Stimulated activated naive B cell treated with anti-CD40 and anti-IgM and Interleukin-4, amounts not matched to agents 10 μg/mL and 1 μg/mL and 100 μg/mL, for 72 hours (primary cell): ENCODE results near the gene ERI3.

ENCODE experiments used
- ATAC-seq, 2 donors: fragments of 150-1000 bp; cut with Tn5 transposase; replicated peaks; 2 replicates each; pipeline ENCODE4 v1.10.0; 2021; ENCODE audit warnings: moderate library complexity in 1 of 2
- DNase-seq: peaks from one replicate; pipeline ENCODE4 v3.0.0; 2021
- H3K27ac Mint-ChIP-seq: one replicate; pipeline ENCODE4 v1.8.0; 2022; ENCODE audit warnings: mild to moderate bottlenecking, mixed read lengths
- H3K27me3 Mint-ChIP-seq, 2 donors: one replicate each; pipeline ENCODE4 v1.8.0; 2022; ENCODE audit warnings: mixed read lengths in 2 of 2
- H3K36me3 Mint-ChIP-seq, 2 donors: one replicate each; pipeline ENCODE4 v1.8.0; 2022; ENCODE audit warnings: mixed read lengths in 2 of 2, mild to moderate bottlenecking in 1 of 2
- H3K4me1 Mint-ChIP-seq, 2 donors: one replicate each; pipeline ENCODE4 v1.8.0; 2022; ENCODE audit warnings: mixed read lengths in 2 of 2, mild to moderate bottlenecking in 1 of 2
- H3K4me3 Mint-ChIP-seq, 2 donors: one replicate each; pipeline ENCODE4 v1.8.0; 2022; ENCODE audit warnings: mild to moderate bottlenecking in 2 of 2, mixed read lengths in 2 of 2, moderate library complexity in 1 of 2
- H3K9me3 Mint-ChIP-seq, 2 donors: one replicate each; pipeline ENCODE4 v1.8.0; 2022; ENCODE audit warnings: mixed read lengths in 2 of 2, mild to moderate bottlenecking in 1 of 2

Gene ERI3

DNA sequence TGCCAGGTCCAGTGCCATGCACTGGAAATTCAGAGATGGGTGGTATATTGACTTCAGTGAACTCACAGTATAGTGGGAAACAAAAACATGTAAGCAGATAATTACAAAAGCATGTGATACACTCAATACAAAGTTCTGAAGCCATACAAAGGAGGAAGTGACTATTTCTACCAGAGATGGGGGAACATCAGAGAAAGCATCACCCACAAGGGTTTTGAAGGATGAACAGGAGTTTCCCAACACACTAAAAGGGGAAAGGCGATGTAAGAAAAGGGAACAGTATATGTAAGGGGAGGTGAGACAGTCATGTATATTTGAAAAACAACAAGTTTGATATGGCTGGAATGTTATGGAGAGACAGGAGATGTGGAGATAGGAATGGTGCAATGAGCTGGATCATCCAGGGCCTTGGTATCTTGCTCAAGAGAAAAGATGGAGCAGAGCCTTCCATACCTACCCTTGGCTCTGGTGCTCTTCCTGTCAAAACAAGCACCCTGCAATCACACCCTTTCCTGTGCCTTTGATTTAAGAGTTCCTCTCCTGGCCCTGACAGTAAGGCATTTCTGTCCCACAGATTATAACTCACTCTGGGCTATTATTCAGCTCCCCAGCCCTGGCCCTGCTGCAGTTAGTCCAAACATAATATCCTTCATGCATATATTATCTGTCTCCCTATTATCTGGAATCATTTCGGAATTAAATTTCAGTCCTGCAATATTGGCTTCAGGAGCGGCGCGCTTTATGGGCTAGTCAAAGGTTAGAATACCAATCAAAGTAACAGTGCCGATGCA lies 81.3 kb downstream of the ERI3 start:
- H3K27me3 Mint-ChIP-seq, result no peaks in the 10 kb centered on the region
- ATAC-seq, result no peak
- H3K4me1 Mint-ChIP-seq, result peaks cover 7 to 10% of the 10 kb centered on the region in 2 donors
- no peak for DNase-seq
- H3K36me3 Mint-ChIP-seq, result peaks cover 6 to 24% of the 10 kb centered on the region in 2 donors
- no peak overlapping the region for H3K27ac Mint-ChIP-seq
- no peak overlapping the region for H3K4me3 Mint-ChIP-seq
- H3K9me3 Mint-ChIP-seq, result no peaks in the 10 kb centered on the region

DNA sequence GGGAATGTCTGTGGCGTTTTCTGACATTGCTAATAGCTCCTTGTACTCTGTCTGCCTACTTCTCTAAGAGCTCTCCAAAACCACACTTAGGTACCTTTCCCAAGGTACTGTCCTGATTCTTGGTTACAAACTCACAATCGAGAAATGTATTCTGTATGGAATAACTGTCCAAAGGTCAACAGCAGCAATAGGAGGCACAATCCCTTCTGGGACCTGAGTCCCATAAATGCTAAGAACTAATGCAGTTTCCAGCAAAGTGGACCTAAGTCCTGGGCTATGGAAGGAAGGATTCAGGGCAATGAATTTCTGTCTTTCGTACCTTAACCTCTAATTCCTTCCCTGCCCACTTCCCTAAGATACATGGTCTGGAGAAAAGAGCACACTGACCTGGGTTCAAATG lies 82.1 kb downstream of the ERI3 start:
- Mint-ChIP-seq H3K27me3 (no peaks in the 10 kb centered on the region), H3K4me3 (no peak overlapping the region), H3K36me3 (peaks cover 6 to 24% of the 10 kb centered on the region in 2 donors), H3K4me1 (peaks cover 7 to 10% of the 10 kb centered on the region in 2 donors), H3K27ac (no peak overlapping the region), H3K9me3 (no peaks in the 10 kb centered on the region)
- ATAC-seq (no peak), DNase-seq (no peak)

DNA sequence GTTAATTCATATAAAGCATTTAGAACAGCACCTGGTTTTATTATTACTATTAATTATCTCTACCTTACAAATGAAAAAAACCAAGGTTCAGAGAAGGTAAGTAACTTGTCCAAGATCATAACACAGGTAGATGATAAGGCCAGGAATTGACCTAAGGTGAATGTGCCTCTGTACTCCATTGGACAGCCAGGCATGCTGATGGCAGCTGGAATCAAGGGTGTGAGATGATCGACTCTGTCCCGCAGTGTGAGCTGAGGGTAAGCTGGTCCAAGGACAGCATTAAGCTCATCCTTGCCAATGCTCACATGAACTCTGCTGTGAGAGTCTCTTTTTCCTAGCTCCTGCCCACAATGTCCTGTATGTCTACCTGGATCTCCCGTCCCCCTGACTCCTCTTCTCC lies 83.4 kb downstream of the ERI3 start:
- Mint-ChIP-seq H3K4me1 (peaks cover 7 to 18% of the 10 kb centered on the region in 2 donors), H3K9me3 (no peaks in the 10 kb centered on the region), H3K27ac (no peak overlapping the region), H3K27me3 (no peaks in the 10 kb centered on the region), H3K4me3 (no peak overlapping the region), H3K36me3 (peaks cover 6 to 24% of the 10 kb centered on the region in 2 donors)
- no peak for ATAC-seq
- DNase-seq, result no peak

- H3K4me1 Mint-ChIP-seq, result peaks cover 7 to 18% of the 10 kb centered on the region in 2 donors
- ATAC-seq (no peak), DNase-seq (no peak)
- no peak overlapping the region for H3K4me3 Mint-ChIP-seq
- H3K27me3 Mint-ChIP-seq, result no peaks in the 10 kb centered on the region
- peak overlapping the region; percentile 4 for H3K27ac Mint-ChIP-seq
- H3K36me3 Mint-ChIP-seq, result peaks cover 6 to 27% of the 10 kb centered on the region in 2 donors
- no peaks in the 10 kb centered on the region for H3K9me3 Mint-ChIP-seq
These were observed 84.1 kb downstream of the ERI3 start for GRCh38 chr1:44270686-44271628.

GRCh38 chr1:44268054-44268453 lies 87.0 kb downstream of the ERI3 start:
- Mint-ChIP-seq H3K27ac (no peak overlapping the region), H3K36me3 (peaks cover 8 to 22% of the 10 kb centered on the region in 2 donors), H3K9me3 (no peaks in the 10 kb centered on the region), H3K4me3 (no peak overlapping the region), H3K27me3 (no peaks in the 10 kb centered on the region), H3K4me1 (peaks cover 7 to 9% of the 10 kb centered on the region in 2 donors)
- DNase-seq (no peak), ATAC-seq (no peak)

- ATAC-seq (no peak), DNase-seq (no peak)
- H3K4me3 Mint-ChIP-seq, result no peak overlapping the region
- no peaks in the 10 kb centered on the region for H3K27me3 Mint-ChIP-seq
- peaks cover 7 to 15% of the 10 kb centered on the region in 2 donors for H3K4me1 Mint-ChIP-seq
- no peaks in the 10 kb centered on the region for H3K9me3 Mint-ChIP-seq
- peaks cover 13 to 23% of the 10 kb centered on the region in 2 donors for H3K36me3 Mint-ChIP-seq
- H3K27ac Mint-ChIP-seq, result no peak overlapping the region
These were observed 87.6 kb downstream of the ERI3 start for GRCh38 chr1:44267438-44267837.

DNA sequence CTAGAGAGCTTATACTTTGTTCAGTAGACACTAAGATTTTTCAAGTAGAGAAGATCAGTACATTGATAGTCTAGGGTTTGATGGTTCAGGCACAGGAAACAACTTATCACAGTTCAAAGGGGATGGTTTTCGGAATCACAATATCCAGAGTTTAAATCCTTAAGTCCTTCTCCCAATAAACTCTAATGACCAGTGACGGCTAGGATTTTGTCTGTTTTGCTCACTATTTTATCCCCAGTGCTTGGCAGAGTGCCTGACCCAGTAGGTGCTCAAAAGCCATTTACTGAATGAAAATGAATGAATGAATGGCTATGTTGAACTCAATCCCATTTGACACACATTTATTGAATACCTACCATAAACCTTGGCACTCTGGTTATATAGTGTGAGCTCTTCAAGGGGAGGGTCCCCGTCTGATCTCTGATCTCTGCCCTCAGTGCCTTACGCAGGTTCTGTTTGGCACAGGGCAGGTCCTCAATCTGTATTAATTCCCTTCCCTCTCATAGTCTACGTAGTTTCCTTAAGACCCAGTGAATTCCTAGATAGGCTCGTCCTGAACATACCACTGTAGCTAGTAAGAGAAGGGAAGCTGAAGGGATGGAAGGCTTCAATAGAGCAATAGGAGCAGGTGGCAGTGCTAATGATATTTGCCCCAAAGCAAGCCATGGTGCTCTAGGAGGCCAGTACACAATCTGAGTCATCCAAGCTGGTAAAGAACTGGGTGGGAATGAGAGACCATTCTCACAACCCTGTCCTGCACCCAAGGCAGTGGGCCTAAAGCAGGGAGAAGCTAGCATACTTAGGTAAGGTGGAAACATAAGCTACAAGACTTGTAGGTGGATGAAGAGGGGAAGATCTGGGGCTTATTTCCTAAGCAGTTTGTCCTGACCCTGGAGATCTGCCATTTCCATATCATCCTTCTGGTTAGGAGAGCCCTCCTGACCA lies 88.4 kb downstream of the ERI3 start:
- DNase-seq (no peak), ATAC-seq (no peak)
- Mint-ChIP-seq H3K9me3 (no peaks in the 10 kb centered on the region), H3K27me3 (no peaks in the 10 kb centered on the region), H3K27ac (no peak overlapping the region), H3K4me3 (no peak overlapping the region), H3K4me1 (peaks cover 7 to 19% of the 10 kb centered on the region in 2 donors), H3K36me3 (peaks cover 15 to 28% of the 10 kb centered on the region in 2 donors)

- DNase-seq, result no peak
- no peak overlapping the region for H3K27ac Mint-ChIP-seq
These were observed 89.2 kb downstream of the ERI3 start for GRCh38 chr1:44265656-44266358.

GRCh38 chr1:44264451-44264771 lies 90.6 kb downstream of the ERI3 start:
- no peaks in the 10 kb centered on the region for H3K27me3 Mint-ChIP-seq
- no peak overlapping the region for H3K4me3 Mint-ChIP-seq
- no peak for ATAC-seq
- DNase-seq, result no peak
- H3K9me3 Mint-ChIP-seq, result no peaks in the 10 kb centered on the region
- H3K27ac Mint-ChIP-seq, result no peak overlapping the region
- peaks cover 2 to 31% of the 10 kb centered on the region in 2 donors for H3K4me1 Mint-ChIP-seq
- H3K36me3 Mint-ChIP-seq, result peaks cover 21 to 25% of the 10 kb centered on the region in 2 donors

More at GRCh38 chr1:44265656-44266358, 89.2 kb downstream of the ERI3 start:
- H3K9me3 Mint-ChIP-seq, result no peaks in the 10 kb centered on the region
- peaks cover 22 to 26% of the 10 kb centered on the region in 2 donors for H3K36me3 Mint-ChIP-seq
- H3K4me3 Mint-ChIP-seq, result no peak overlapping the region
- ATAC-seq, result no peak
- H3K4me1 Mint-ChIP-seq, result peaks cover 2 to 28% of the 10 kb centered on the region in 2 donors
- no peaks in the 10 kb centered on the region for H3K27me3 Mint-ChIP-seq

DNA sequence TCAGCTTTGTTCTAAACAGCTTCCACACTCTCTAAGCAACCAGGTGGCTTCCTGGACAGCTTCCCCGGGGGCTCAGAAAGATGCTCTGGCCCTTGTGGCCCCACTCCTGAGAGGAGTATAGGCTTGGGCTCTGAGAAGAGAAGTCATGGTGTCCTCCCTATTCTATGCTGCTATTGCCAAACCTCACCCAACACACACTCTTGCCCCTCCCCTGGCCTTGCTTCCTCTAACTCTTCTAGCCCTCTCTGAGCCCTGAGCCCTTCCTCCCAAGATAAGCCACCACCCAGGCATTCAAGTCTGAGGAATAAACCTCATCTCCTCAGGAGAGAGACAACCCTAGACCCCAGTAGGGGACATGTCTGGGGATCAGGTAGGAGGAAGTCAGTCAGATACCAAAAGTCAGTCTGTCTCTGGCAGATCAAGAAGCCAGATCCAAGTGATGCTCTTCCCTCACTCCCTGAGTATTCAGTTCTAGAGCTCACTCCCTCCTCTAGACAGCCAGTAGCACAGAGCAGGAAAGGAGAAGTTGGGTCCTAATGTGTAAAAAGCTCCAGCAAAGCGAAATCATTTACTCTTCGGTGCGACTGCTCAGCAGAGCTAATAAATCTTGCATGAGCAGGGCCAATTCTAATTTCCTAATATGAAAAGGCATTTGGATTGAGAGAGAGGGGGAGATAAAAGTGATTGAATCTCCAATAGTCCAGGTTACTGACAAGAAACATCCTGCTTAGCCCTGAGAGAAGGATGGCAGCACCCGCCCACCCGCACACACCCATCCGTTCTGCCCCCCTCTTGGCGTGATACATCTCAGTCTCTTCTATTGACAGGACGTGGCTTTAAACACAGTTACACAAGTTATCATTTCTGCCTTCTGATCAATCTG lies 91.2 kb downstream of the ERI3 start:
- Mint-ChIP-seq H3K27ac (peak overlapping the region; percentile 59), H3K27me3 (no peaks in the 10 kb centered on the region), H3K4me3 (no peak overlapping the region), H3K4me1 (peaks cover 2 to 31% of the 10 kb centered on the region in 2 donors), H3K36me3 (peaks cover 21 to 25% of the 10 kb centered on the region in 2 donors), H3K9me3 (no peaks in the 10 kb centered on the region)
- DNase-seq (no peak), ATAC-seq (no peak)

- Mint-ChIP-seq H3K9me3 (no peaks in the 10 kb centered on the region), H3K27me3 (no peaks in the 10 kb centered on the region), H3K27ac (no peak overlapping the region), H3K4me1 (peaks cover 5 to 31% of the 10 kb centered on the region in 2 donors), H3K36me3 (peaks cover 24 to 29% of the 10 kb centered on the region in 2 donors), H3K4me3 (no peak overlapping the region)
- DNase-seq (no peak), ATAC-seq (no peak)
These were observed 92.1 kb downstream of the ERI3 start for GRCh38 chr1:44262816-44263567.

DNA sequence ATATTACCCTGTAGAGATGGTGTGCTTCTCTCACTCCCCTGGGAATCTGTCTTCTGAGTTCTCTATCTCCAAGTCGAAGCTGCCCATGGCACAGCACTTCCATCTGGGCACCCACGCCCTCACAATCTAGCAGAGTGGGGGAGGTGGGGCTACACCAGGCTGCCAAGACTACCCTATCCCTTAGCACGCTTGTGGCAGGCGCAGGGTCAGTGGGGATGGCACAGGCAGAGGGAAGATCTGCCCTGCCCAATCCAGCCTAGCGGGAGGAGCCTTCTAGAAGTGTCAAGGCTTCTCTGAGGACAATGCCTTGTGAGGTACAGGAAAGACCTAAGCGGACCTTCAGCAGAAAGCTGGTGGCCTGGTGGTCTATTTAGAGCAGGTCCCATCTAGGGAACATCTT lies 92.6 kb downstream of the ERI3 start:
- Mint-ChIP-seq H3K4me3 (no peak overlapping the region), H3K27me3 (no peaks in the 10 kb centered on the region), H3K4me1 (peaks cover 5 to 30% of the 10 kb centered on the region in 2 donors), H3K27ac (no peak overlapping the region), H3K9me3 (no peaks in the 10 kb centered on the region), H3K36me3 (peaks cover 24 to 29% of the 10 kb centered on the region in 2 donors)
- no peak for ATAC-seq
- DNase-seq, result no peak
